ENCODE measurements around the gene PDC.

DNA sequence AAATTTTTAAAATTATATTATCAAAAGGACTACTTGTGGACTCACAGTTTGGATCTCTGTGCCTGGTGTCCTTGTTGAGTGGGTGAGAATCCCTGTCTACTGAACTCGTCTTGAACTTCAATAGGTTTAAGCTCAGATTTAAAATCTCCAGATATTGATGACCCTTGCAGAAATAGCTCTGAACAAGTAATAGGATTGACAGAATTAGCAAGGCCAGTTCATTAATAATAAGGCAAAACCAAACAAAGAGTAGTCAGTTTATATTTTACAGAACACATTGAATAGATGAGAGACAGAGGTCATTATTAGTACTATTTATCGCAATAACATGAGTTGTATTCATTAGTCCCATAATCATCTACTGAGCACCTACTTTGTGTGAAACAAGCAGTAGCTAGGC, at the start of gene PDC:
- TF ChIP-seq, protein P1, sequence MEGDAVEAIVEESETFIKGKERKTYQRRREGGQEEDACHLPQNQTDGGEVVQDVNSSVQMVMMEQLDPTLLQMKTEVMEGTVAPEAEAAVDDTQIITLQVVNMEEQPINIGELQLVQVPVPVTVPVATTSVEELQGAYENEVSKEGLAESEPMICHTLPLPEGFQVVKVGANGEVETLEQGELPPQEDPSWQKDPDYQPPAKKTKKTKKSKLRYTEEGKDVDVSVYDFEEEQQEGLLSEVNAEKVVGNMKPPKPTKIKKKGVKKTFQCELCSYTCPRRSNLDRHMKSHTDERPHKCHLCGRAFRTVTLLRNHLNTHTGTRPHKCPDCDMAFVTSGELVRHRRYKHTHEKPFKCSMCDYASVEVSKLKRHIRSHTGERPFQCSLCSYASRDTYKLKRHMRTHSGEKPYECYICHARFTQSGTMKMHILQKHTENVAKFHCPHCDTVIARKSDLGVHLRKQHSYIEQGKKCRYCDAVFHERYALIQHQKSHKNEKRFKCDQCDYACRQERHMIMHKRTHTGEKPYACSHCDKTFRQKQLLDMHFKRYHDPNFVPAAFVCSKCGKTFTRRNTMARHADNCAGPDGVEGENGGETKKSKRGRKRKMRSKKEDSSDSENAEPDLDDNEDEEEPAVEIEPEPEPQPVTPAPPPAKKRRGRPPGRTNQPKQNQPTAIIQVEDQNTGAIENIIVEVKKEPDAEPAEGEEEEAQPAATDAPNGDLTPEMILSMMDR (IDR thresholded peaks at IDR 0.05; ENCODE audit: poor library complexity): no peak
- TF ChIP-seq EZH2 (IDR thresholded peaks at IDR 0.05; ENCODE audit: borderline replicate concordance): no peak
